ENCODE measurements around the gene SLC27A6.

DNA sequence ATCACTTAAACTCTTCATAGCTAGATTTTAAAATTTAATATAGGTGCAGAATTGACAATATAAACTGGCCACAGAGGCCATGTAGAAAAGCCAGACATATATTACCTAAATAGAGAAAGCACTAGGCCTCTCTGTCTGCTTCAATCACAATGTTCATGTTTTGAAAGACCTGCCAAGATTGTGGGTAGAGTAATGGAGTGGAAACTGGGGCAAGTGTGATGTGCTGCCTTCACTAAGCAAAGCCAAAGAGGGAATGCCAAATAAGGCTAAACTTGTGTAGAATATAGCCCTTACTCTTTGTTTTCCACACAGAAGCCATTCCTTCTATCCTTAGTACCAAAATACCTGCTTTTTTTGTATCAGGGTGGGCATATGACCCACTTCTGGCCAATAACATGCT lies 114.2 kb downstream of the SLC27A6 start:
- TF ChIP-seq EZH2 (IDR thresholded peaks at IDR 0.05; ENCODE audit: insufficient read depth, poor library complexity, severe bottlenecking) (no peak), EZH2phosphoT487 (IDR thresholded peaks at IDR 0.05; ENCODE audit: insufficient read depth, low read depth) (no peak)

Data from GM23248 (cell line).